HG03571 (cell line): ENCODE results near the gene LRRC75B.
"Not testable (repeated sequence)": the region's sequence is repeated elsewhere in the genome, so short reads cannot be mapped to it uniquely, and the experiment has no call there.

ENCODE experiments used
- ATAC-seq: cut with Tn5 transposase; IDR thresholded peaks from one replicate; pipeline ENCODE4 v1.9.1; 2021; ENCODE audit not compliant: unreplicated experiment

LRRC75B gene

GRCh38 chr22:24602847-24603769, 10.2 kb upstream of the LRRC75B start, which contains the start of gene GGT1:
GGT1 (plus strand) TSS chr22:24603193; CDS start chr22:24611082, 7,889 bp downstream.
- ATAC-seq = not testable (repeated sequence)

GRCh38 chr22:24602105-24602749, 9.4 kb upstream of the LRRC75B start:
- not testable (repeated sequence) for ATAC-seq

- no peak for ATAC-seq
Measured at GRCh38 chr22:24601217-24602104, 8.6 kb upstream of the LRRC75B start.

GRCh38 chr22:24599958-24600715, 7.3 kb upstream of the LRRC75B start:
- ATAC-seq = not testable (repeated sequence)

- no peak for ATAC-seq
Measured at GRCh38 chr22:24599514-24599913, 6.6 kb upstream of the LRRC75B start.

DNA sequence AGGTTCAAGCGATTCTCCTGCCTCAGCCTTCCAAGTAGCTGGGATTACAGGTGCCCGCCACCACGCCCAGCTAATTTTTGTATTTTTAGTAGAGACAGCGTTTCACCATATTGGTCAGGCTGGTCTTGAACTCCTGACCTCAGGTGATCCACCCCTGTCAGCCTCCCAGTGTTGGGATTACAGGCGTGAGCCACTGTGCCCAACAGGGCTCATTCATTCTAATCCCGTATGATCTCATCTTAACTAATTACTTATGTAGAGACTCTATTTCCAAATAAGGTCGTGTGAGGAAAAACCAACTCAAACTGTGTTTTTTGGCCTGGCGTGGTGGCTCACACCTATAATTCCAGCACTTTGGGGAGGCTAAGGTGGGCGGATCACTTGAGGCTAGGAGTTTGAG, 4.2 kb upstream of the LRRC75B start:
- ATAC-seq = not testable (repeated sequence)

DNA sequence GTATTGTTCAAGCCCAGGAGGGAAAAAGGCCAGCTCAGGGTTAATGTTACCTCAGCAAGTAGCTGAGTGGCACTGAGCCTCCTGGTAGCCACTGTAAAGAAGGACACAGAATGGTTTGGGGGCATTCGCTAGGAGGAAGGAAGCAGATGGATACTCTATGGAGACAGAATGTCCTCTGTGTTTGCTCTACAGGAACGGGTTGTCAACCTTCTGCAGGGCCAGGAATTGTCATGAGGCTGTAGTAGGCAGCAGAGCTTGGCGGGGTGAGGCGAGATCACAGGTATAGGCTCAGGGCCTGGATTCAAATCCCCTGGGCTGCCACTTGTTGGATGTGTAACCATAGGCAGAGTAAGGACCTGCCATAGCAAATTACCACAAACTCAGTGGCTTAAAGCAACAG, 3.0 kb upstream of the LRRC75B start:
- ATAC-seq = no peak

DNA sequence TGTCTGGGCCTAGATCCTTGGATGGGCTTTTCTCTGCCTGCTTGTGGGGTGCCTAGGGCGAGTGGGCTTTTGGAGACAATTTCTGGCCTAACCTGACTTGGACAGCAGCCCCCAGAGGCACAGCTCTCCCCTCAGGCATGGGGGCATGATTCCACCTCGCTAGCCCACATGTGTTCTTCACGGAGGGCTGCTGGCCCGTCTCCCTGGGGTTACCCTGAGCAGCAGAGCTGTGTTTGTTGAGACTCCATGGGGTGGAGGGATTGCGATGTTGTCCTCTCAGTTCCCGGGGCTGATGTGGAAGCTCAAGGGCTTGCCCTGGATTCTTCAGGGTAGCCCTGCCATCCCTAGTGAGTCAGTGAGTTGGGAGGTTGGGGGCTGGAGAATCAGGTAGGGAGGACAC, 2.4 kb upstream of the LRRC75B start:
- ATAC-seq = no peak

DNA sequence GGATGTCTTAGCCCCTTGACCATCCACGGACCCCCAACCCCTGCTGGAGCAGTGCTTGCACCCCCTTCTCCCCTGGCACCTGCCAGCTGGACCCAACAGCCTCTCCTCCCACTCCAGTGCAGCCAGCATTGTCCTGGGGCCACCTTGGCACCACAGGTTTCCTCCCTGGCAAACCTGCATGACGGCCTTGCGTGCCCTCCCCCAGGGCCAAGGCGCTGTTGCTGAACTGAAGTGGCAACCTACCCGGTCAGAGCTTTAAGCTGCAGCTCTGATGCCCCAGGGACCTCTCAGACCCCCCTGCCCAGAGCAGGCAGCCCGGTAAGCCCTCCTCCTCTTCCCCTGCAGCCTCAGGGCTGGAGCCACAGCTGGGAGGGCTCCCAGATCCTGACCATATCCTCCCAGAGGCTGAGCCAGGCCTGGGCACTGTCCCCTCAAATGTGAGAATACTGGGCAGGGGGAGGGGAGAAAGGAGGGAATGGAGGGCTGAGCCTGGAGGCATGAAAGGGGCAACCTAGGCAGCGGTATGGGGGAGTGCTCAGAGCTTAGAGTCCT, 1.8 kb upstream of the LRRC75B start:
- no peak for ATAC-seq

DNA sequence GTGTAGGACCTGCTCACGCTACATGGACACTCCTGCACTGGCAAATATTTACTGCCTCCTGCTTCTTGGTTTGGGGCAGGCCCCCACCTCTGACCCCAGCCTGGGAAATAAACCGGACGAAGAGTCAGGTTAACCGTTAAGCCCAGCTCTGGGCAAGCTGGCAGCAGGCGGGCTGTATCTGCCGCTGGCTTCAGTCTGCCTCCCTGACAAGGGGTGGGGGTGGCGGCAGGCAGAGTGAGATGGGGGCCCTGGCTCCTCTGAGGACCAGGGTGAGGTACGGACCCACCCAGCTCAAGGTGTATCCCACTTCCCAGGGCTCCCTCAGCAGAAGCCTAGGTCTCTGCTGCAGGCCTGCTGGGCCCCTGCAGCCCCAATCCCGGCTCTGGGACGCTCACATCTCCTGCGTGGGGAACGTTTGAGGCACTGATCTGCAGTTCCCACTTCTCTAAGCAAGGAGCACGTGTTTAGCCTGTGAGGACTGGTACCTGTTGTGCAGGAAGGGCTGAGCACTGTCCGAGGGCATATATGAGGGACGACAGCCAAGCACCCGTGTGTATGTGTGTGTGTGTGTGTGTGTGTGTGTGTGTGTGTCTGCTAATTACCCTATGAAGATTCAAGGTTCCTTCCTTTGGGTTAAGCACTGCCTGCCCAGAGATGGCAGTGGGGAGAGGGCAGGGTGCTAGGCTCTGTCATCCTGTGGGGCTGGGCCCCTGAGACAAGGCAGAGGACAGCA, 1.1 kb upstream of the LRRC75B start:
- ATAC-seq = no peak

GRCh38 chr22:24593559-24593835, 624 bp upstream of the LRRC75B start:
- not testable (repeated sequence) for ATAC-seq

- no peak for ATAC-seq
Measured at GRCh38 chr22:24592058-24592850, 619 bp downstream of the LRRC75B start.

- ATAC-seq = no peak
Measured at GRCh38 chr22:24591286-24591830, 1.5 kb downstream of the LRRC75B start.

GRCh38 chr22:24590596-24591173, 2.2 kb downstream of the LRRC75B start:
- no peak for ATAC-seq

DNA sequence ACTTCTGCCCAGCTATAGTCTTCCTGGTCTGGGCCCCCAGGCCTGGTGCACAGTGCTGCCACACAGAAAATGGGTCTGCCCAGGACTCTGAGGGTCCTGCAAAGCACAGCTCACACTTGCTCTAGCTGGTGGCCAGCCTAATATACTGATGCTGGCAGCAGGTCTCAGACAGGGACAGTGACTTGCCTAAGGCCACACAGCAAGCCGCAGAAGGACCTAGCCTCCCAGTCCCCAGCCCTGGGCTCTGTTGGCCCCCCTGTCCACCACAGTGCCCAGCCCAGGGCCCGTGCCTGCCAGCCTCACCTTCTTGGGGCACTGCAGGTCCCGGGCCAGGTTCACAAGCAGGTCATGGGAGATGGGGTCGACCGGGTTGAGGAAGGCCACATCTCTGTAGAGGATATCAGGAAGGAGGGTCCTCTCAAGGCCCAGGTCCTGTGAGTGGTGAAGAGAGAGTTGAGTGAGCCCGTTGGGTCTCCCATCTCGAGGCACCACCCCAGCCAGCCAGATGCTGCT, 3.3 kb downstream of the LRRC75B start:
- no peak for ATAC-seq

- ATAC-seq = no peak
Measured at GRCh38 chr22:24588757-24589481, 4.0 kb downstream of the LRRC75B start.

- ATAC-seq = no peak
Measured at GRCh38 chr22:24588381-24588756, 4.5 kb downstream of the LRRC75B start.
